ENCODE measurements around the gene NCS1. TPM values are rescaled to one million over a fixed set of nuclear protein-coding genes. Genes with fewer than 3 reads are reported as not detected.

NCS1 gene
- total RNA-seq, 2 experiments from 2014 or later, result 1.1 to 1.4 TPM

DNA sequence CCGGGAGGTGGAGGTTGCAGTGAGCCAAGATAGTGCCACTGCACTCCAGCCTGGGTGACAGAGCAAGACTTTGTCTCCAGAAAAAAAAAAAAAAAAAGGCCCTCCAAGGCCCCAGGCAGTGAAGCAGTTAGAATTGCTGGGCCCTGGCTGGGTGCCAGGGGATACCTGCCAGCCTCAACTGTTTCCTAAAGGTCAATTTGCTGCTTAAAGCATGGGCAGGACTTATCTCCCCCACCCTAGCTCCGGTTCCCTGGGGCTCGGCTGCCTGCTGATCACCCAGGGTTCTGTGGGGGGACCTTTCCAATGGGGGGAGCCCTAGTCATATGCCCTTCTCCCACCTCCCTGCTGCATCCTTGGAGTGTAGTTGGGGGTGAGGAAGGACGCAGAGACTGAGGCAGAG lies 25.7 kb downstream of the NCS1 start:
- DNase-seq, result no peak
- Mint-ChIP-seq H3K27me3 (no peaks in the 10 kb centered on the region), H3K4me3 (no peak overlapping the region), H3K36me3 (no peaks in the 10 kb centered on the region), H3K4me1 (peaks cover 2% of the 10 kb centered on the region), H3K27ac (no peak overlapping the region), H3K9me3 (no peaks in the 10 kb centered on the region)
- POLR2A ChIA-PET, result no interaction called here
- ATAC-seq (ENCODE audit: low read depth), result no peak

DNA sequence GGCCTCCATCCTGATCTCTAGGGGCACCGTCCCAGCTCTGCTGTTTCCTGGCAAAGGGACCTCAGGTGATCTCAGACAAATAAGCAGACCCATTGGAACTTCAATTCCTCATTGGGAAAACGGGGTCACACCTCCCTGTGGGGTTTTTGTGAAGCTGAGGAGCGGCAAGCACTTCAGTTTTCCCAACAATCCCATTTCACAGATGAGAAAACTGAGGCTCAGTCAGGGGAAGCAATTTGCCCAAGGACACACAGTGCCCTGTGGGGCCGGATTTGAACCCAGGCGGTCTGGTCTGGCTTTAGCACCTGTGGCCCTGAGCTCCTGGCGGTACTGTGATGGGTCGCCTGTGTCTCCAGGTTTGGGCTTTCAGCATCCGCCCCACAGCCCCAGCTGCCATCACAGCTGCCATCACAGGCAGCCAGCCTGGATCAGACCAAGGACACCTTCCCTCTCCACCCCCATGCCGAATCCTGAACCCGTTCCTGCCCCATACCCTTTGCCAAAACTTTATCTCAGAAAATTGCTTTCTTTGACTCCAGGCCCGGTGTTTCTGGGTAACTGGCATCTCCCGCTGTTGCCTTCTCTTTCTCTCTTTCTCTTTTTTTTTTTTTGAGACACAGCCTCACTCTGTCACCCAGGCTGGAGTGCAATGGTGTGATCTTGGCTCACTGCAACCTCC lies 26.4 kb downstream of the NCS1 start:
- H3K4me3 Mint-ChIP-seq, result no peak overlapping the region
- H3K27ac Mint-ChIP-seq, result no peak overlapping the region
- peaks cover 2% of the 10 kb centered on the region for H3K4me1 Mint-ChIP-seq
- no peaks in the 10 kb centered on the region for H3K9me3 Mint-ChIP-seq
- ATAC-seq (ENCODE audit: low read depth) (no peak), DNase-seq (no peak)
- no peaks in the 10 kb centered on the region for H3K36me3 Mint-ChIP-seq
- no peaks in the 10 kb centered on the region for H3K27me3 Mint-ChIP-seq
- POLR2A ChIA-PET, result no interaction called here

DNA sequence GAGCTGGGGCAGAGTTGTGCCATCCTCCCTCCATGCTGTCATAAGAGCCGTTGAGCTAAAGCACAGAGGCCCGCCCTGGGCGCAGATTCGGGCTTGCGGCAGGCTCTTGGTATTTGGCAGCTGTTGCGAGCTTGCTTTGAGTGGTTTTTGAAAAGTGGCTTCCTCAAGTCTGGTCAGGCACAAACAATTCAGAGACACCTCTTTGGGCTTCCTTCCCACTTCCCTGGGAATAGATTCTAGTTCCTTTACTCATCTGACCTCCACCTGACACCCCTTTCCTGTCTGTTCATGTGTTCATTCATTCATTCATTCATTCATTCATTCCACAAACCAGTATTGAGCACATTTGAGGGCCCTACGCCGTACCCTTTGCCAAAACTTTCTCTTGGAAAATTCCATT lies 27.4 kb downstream of the NCS1 start:
- no peak overlapping the region for H3K4me3 Mint-ChIP-seq
- H3K36me3 Mint-ChIP-seq, result no peaks in the 10 kb centered on the region
- H3K27me3 Mint-ChIP-seq, result no peaks in the 10 kb centered on the region
- DNase-seq, result no peak
- H3K4me1 Mint-ChIP-seq, result no peaks in the 10 kb centered on the region
- POLR2A ChIA-PET, result no interaction called here
- H3K9me3 Mint-ChIP-seq, result no peaks in the 10 kb centered on the region
- no peak overlapping the region for H3K27ac Mint-ChIP-seq
- no peak for ATAC-seq (ENCODE audit: low read depth)

DNA sequence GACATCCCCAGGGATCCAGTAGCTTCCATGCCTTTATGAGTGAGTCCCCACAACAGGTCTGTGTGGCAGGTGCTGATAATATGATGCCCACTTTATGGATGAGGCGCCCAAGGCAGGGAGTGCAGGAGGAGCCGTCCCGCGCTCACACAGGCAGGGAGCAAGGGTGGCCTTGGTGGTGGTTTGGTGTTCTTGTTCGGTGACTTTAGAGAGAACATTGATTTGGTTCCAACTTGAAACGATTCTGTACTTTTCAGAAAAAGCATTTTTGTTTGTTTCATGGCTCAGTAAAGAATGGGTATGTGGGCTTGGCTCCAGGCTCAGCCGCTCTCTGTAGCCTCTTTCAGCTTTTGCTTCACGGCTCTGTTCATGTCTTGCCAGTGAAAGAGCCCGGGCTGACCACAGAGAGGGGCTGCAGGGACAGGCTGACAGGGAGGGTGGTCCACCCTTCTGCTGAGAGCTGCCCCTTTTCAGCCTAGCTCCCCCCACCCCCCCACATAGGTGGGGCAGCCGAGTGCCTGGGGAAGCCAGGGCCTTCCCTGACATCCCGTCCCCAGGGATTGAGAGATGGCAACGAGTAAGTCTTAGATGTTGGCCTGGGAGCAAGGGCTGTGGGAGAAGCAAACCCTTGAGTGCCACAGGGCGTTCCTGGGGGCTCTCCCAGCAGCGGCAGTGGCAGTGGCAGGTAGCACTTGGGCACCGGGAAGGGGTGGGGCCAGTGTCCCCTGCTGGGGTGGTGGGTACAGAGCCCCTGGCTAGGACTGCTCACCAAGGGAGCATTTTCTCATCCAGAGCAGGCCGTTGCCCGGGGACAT lies 28.0 kb downstream of the NCS1 start:
- DNase-seq, result no peak
- Mint-ChIP-seq H3K9me3 (no peaks in the 10 kb centered on the region), H3K36me3 (no peaks in the 10 kb centered on the region), H3K4me3 (no peak overlapping the region), H3K27ac (no peak overlapping the region), H3K27me3 (no peaks in the 10 kb centered on the region), H3K4me1 (no peaks in the 10 kb centered on the region)
- ATAC-seq (ENCODE audit: low read depth), result no peak
- POLR2A ChIA-PET, result no interaction called here

DNA sequence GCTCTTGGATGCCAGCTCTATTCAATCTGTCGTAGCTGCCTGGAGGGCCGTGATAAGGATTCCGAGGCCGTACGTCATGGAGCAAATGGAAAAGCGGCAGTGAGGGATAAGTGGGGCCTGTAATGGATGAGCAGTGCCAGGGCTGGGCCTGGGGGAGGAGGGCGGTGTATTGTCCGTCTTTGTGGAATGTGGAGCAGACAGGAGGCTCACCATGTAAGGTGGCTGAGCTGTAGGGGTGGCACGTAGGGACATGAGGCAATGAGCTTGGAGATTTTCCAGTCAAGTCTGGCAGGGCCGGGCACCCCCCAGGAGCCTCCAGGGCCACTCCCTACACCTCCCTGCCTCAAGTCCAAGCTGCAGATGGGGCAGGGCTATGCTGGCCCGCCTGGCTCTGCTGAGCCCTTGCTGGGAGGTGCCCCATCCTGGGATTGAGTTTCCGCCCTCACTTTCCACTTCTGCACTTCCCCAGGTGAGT lies 29.2 kb downstream of the NCS1 start:
- H3K36me3 Mint-ChIP-seq, result no peaks in the 10 kb centered on the region
- no peaks in the 10 kb centered on the region for H3K27me3 Mint-ChIP-seq
- H3K27ac Mint-ChIP-seq, result no peak overlapping the region
- H3K4me1 Mint-ChIP-seq, result no peaks in the 10 kb centered on the region
- H3K9me3 Mint-ChIP-seq, result no peaks in the 10 kb centered on the region
- ATAC-seq (ENCODE audit: low read depth) (no peak), DNase-seq (no peak)
- H3K4me3 Mint-ChIP-seq, result no peak overlapping the region
- POLR2A ChIA-PET, result no interaction called here

DNA sequence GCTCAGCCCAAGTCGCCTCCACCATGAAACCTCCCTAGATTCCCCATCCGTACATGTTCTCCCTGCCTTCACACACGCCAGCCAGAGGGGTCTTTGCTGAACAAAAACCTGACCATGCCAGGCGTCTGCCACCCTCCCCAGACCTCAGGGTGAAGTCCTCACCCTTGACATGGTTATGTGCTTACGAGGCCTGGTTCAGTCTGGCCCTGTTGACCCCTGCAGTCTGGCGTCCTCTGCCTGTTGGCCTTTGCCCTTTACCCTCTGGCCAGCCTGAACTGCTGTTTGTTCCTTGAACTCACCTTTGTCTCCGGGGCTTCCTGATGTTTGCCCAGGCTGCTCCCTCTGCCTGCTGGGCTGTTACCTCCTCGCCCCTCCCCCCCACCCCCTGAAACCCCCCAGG lies 29.8 kb downstream of the NCS1 start:
- H3K36me3 Mint-ChIP-seq, result no peaks in the 10 kb centered on the region
- H3K4me1 Mint-ChIP-seq, result no peaks in the 10 kb centered on the region
- POLR2A ChIA-PET, result no interaction called here
- no peaks in the 10 kb centered on the region for H3K9me3 Mint-ChIP-seq
- no peak for ATAC-seq (ENCODE audit: low read depth)
- no peak overlapping the region for H3K4me3 Mint-ChIP-seq
- H3K27ac Mint-ChIP-seq, result no peak overlapping the region
- no peak for DNase-seq
- no peaks in the 10 kb centered on the region for H3K27me3 Mint-ChIP-seq

DNA sequence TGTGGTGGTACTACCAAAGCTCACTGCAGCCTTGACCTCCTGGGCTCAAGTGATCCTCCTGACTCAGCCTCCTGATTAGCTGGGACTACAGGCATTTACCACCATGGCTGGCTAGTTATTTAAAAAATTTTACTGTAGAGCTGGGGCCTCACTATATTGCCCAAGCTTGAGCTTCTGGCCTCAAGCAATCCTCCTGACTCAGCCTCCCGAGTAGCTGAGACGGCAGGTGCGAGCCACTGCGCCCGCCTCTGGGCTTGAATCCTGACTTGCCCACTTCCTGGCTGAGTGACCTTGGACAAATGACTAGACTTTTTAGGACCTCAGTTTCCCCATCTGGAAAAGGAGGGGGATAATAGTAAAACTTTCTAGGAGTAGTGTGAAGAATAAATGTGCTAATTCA lies 32.1 kb downstream of the NCS1 start:
- ATAC-seq (ENCODE audit: low read depth), result no peak
- Mint-ChIP-seq H3K27me3 (no peaks in the 10 kb centered on the region), H3K9me3 (no peaks in the 10 kb centered on the region), H3K4me1 (no peaks in the 10 kb centered on the region), H3K36me3 (no peaks in the 10 kb centered on the region), H3K27ac (no peak overlapping the region), H3K4me3 (no peak overlapping the region)
- POLR2A ChIA-PET, result no interaction called here
- no peak for DNase-seq

DNA sequence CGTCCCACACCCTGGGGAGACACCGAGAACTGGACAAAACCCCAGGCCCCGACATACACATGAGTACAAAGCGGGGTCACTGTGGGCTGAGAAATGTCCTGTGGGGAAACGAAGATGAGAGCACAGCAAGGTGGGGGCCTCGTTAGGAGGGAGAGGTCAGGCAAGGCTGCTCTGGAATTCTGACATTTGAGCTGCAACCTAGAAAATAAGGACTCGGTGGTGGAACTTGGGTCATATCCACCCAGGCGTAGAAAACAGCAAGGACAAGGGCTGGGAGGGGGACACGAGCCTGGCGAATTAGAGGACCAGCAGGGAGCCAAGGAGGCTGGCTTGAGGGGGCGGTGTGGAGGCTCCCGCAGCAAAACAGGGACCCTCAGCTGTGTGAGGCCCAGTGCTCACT lies 32.8 kb downstream of the NCS1 start:
- POLR2A ChIA-PET, result no interaction called here
- DNase-seq, result no peak

DNA sequence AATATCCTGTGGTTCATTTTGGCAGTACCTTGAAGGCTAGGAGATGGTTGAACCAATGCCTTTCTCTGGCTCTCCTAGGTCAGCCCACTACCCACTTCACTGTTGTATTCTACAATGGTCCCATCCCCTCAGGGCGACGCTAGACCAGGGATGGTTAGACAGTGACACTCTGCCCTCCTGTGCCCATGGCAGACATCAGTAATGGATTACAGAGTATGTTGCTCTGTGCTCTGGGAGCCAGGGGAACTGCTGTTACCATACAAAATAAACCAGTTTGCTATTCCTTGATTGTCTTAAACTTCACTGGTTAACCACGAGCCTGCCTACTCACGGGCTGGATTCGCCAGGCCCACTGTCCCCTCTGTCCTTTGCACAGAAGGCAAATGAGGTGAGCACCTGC lies 33.7 kb downstream of the NCS1 start:
- no peak overlapping the region for H3K27ac Mint-ChIP-seq
- no peaks in the 10 kb centered on the region for H3K36me3 Mint-ChIP-seq
- peak; percentile 33 for ATAC-seq (ENCODE audit: low read depth)
- no peak for DNase-seq
- POLR2A ChIA-PET, result no interaction called here
- no peaks in the 10 kb centered on the region for H3K9me3 Mint-ChIP-seq
- H3K4me3 Mint-ChIP-seq, result no peak overlapping the region
- no peaks in the 10 kb centered on the region for H3K4me1 Mint-ChIP-seq
- H3K27me3 Mint-ChIP-seq, result no peaks in the 10 kb centered on the region

More for the DNA sequence above, 32.8 kb downstream of the NCS1 start:
- no peak for ATAC-seq (ENCODE audit: low read depth)
- Mint-ChIP-seq H3K9me3 (no peaks in the 10 kb centered on the region), H3K27me3 (no peaks in the 10 kb centered on the region), H3K4me3 (no peak overlapping the region), H3K4me1 (no peaks in the 10 kb centered on the region), H3K36me3 (no peaks in the 10 kb centered on the region), H3K27ac (no peak overlapping the region)

DNA sequence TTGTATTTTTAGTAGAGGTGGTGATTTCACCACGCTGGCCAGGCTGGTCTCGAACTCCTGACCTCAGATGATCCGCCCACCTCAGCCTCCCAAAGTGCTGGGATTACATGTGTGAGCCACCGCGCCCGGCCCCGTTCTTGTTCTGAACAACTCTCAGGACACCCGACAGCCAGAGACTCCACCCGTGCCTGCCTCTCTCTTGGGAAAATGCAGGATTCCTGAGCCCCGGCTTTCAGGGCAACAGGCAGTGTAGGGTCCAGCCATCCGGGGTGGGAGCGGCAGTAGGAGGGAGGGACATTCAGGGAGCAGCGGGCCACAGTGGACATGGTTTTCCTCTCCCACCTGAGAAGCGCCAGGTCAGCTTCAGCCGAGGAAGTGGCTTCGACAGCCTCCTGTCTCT lies 34.4 kb downstream of the NCS1 start:
- H3K27me3 Mint-ChIP-seq, result no peaks in the 10 kb centered on the region
- POLR2A ChIA-PET, result no interaction called here
- no peak overlapping the region for H3K4me3 Mint-ChIP-seq
- H3K36me3 Mint-ChIP-seq, result no peaks in the 10 kb centered on the region
- no peaks in the 10 kb centered on the region for H3K9me3 Mint-ChIP-seq
- no peak overlapping the region for H3K27ac Mint-ChIP-seq
- no peaks in the 10 kb centered on the region for H3K4me1 Mint-ChIP-seq
- no peak for DNase-seq
- no peak for ATAC-seq (ENCODE audit: low read depth)

DNA sequence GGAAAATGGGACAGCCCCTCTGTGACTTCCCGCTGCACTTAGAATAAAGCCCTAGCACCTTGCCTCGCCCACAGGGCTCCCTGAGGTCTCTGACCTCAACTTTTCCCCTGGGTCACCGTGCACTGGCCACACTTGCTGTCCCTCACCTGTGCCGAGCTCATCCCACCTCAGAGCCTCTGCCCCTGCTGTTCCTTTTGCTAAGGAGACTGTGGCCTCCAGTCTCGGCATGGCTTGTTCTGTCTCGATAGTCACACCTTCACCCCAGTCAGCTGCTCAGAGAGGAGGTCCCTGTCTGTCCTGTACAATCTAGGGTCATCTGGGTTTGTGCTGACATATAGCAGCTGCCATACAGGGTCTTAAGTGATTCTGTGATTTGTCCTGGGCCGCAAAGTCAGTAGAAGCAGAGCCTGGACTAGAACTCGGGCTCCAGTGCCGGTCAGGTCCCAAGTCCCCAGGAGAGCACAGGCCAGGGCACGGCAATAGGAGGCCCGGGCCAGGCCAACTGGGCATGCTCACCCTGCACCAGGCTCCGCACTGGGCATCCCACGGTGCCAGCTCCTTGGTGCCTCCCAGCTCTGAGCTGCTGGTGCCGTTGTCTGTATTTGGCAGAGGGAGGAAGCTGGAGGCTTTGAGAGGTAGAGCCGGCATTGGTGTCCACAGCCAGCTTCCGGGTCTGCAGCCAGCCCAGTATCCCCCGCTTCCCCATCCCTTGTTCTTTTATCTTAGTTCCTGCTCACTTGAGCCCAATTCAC lies 35.2 kb downstream of the NCS1 start:
- H3K4me3 Mint-ChIP-seq, result no peak overlapping the region
- POLR2A ChIA-PET, result no interaction called here
- no peaks in the 10 kb centered on the region for H3K36me3 Mint-ChIP-seq
- ATAC-seq (ENCODE audit: low read depth) (no peak), DNase-seq (no peak)
- H3K27ac Mint-ChIP-seq, result no peak overlapping the region
- H3K4me1 Mint-ChIP-seq, result no peaks in the 10 kb centered on the region
- peaks cover 2% of the 10 kb centered on the region for H3K27me3 Mint-ChIP-seq
- H3K9me3 Mint-ChIP-seq, result no peaks in the 10 kb centered on the region

DNA sequence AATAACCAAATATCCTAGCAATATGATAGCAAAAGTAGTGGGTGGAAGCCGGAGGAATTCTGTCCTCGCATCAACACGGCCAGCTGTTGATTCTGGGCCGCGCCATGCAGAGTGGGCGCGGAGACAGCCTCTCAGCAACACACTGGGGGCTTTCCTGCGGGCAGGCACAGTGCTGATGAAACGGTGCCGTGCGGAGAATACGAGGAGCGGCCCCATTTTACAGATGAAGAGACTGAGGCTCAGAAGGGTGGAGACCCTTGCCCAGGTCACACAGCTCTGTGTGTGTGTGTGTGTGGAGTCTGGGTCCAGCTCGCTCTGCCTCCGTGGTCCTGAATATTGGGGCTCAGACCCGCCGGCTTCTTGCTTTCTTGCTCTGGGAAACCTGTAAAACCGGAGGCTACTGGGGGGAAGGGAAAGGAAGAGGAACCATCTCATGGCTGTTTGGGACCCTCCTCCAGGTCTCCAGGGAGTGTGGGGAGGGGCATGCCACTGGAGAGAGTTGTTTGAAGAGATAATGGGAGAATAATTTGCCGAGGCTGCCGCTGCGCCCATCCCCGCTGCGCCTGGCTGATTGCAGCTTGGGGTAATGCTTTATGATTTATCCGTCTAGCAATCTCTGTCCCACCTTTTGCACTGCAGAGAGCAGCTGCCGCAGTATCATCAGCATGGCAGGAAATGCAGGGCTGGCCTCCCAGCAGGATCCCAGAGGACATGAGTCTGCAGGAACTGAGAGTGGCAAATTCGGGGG lies 36.6 kb downstream of the NCS1 start:
- no peak for DNase-seq
- Mint-ChIP-seq H3K27me3 (peaks cover 2% of the 10 kb centered on the region), H3K27ac (no peak overlapping the region), H3K4me3 (no peak overlapping the region), H3K9me3 (no peaks in the 10 kb centered on the region), H3K36me3 (no peaks in the 10 kb centered on the region), H3K4me1 (no peaks in the 10 kb centered on the region)
- POLR2A ChIA-PET, result no interaction called here
- ATAC-seq (ENCODE audit: low read depth), result no peak

DNA sequence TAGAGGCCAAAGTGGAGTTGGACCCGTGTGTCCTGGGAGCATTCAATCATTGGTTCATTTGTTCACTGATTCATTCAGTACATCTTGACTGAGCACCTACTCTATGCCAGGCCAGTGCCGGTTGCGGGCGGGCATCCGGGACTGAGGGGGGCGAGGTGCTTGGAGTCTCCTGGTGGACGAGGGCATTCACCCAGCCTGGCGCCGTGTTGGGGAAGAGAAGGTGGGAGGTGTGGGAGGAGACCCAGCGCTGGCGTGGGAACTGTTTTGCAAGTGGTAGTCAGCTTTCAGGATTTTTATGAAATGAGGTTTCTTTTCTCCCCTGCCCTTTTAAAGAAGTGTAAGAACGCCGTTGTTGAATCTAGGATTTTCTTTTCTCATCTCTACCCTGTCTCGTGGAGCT lies 37.2 kb downstream of the NCS1 start:
- peaks cover 2% of the 10 kb centered on the region for H3K27me3 Mint-ChIP-seq
- DNase-seq (no peak), ATAC-seq (ENCODE audit: low read depth) (no peak)
- H3K4me1 Mint-ChIP-seq, result no peaks in the 10 kb centered on the region
- no peaks in the 10 kb centered on the region for H3K9me3 Mint-ChIP-seq
- H3K4me3 Mint-ChIP-seq, result no peak overlapping the region
- no peak overlapping the region for H3K27ac Mint-ChIP-seq
- H3K36me3 Mint-ChIP-seq, result no peaks in the 10 kb centered on the region
- POLR2A ChIA-PET, result no interaction called here

Data from activated naive CD8-positive, alpha-beta T cell treated with anti-CD3 and anti-CD28 coated beads, Interleukin-2, amount 10 ng/mL, durations not matched to agents 7 days and 5 days (primary cell).